ENCODE results near the gene PRKCA.

DNA sequence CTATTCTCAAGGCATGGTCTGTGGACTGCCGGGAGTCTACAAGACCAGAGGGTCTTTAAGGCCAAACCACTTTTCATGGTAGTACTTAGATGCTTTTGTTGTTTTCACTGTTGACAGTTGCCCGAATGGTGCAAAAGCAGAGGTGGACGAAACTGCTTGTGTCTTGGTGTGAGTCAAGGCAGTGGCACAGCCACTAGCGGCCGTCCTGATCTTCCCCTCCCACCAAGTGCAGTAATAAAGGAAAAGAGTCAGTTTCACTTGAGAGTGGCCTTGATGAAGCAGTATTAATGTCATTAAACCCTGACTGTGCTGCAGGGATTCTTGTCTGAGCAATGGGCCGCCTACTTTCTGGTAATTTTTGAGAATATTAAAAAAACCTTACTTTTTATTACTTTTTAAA, 109.1 kb downstream of the PRKCA start:
- TF ChIP-seq CTCF (IDR thresholded peaks at IDR 0.05; ENCODE audit: low read depth, low read length): no peak
- no peak for TF ChIP-seq POLR2A (IDR thresholded peaks at IDR 0.05; ENCODE audit: extremely low read depth, insufficient read length)
- no peak for TF ChIP-seq MYC (IDR thresholded peaks at IDR 0.05; ENCODE audit: low read depth, low read length)

Data from NB4 (cell line).